NOMO-1 treated with dmso at 0.1 percent for 144 hours (cell line): ENCODE results near the gene NUTM2B.
"Not testable (repeated sequence)": the region's sequence is repeated elsewhere in the genome, so short reads cannot be mapped to it uniquely, and the experiment has no call there.

Experiments
- DNase-seq: peaks from one replicate; lab custom pipeline; 2025; ENCODE audit not compliant: unreplicated experiment; lab: John Stamatoyannopoulos, UW

NUTM2B gene

GRCh38 chr10:79702927-79703326 is at the start of gene NUTM2B:
TSS of gene NUTM2B (plus strand) at chr10:79703227. CDS start at chr10:79703610, 383 bp downstream.
- DNase-seq: not testable (repeated sequence)

- DNase-seq: not testable (repeated sequence)
Observed at GRCh38 chr10:79663287-79663686, 39.7 kb upstream of the NUTM2B start.

GRCh38 chr10:79664686-79665085 is 38.3 kb upstream of the NUTM2B start:
- DNase-seq: not testable (repeated sequence)

GRCh38 chr10:79669248-79669788 is 33.7 kb upstream of the NUTM2B start:
- not testable (repeated sequence) for DNase-seq

GRCh38 chr10:79674878-79675277 is 28.1 kb upstream of the NUTM2B start:
- DNase-seq: not testable (repeated sequence)

GRCh38 chr10:79683026-79683883 is 19.8 kb upstream of the NUTM2B start:
- not testable (repeated sequence) for DNase-seq

GRCh38 chr10:79683884-79684720 is 18.9 kb upstream of the NUTM2B start:
- DNase-seq: not testable (repeated sequence)

- not testable (repeated sequence) for DNase-seq
Observed at GRCh38 chr10:79685044-79685685, 17.9 kb upstream of the NUTM2B start.

- not testable (repeated sequence) for DNase-seq
Observed at GRCh38 chr10:79686595-79686994, 16.4 kb upstream of the NUTM2B start.

GRCh38 chr10:79687406-79688150 is 15.4 kb upstream of the NUTM2B start:
- DNase-seq: not testable (repeated sequence)

- DNase-seq: not testable (repeated sequence)
Observed at GRCh38 chr10:79688798-79689197, 14.2 kb upstream of the NUTM2B start.

- not testable (repeated sequence) for DNase-seq
Observed at GRCh38 chr10:79696596-79696995, 6.4 kb upstream of the NUTM2B start.

GRCh38 chr10:79697141-79697540 is 5.9 kb upstream of the NUTM2B start:
- DNase-seq: not testable (repeated sequence)

GRCh38 chr10:79700381-79700944 is 2.6 kb upstream of the NUTM2B start:
- DNase-seq: not testable (repeated sequence)

- not testable (repeated sequence) for DNase-seq
Observed at GRCh38 chr10:79707017-79707416, 4.0 kb downstream of the NUTM2B start.

GRCh38 chr10:79714976-79715375 is 11.9 kb downstream of the NUTM2B start:
- DNase-seq: not testable (repeated sequence)

- not testable (repeated sequence) for DNase-seq
Observed at GRCh38 chr10:79716917-79717579, 14.0 kb downstream of the NUTM2B start.

- DNase-seq: not testable (repeated sequence)
Observed at GRCh38 chr10:79720000-79720399, 17.0 kb downstream of the NUTM2B start.

GRCh38 chr10:79726620-79727019 is 23.6 kb downstream of the NUTM2B start:
- not testable (repeated sequence) for DNase-seq
